Parathyroid adenoma (tissue), 2 donors: ENCODE measurements around the gene LNP1.

ENCODE experiments used
- H2AFZ ChIP-seq: fragments of 300-600 bp; sonication (generic); one replicate; pipeline ENCODE4 v1.7.0; 2017; ENCODE audit warnings: antibody characterized with exemption, mild to moderate bottlenecking
- H3K27ac ChIP-seq: fragments of 300-600 bp; sonication (generic); one replicate; pipeline ENCODE4 v1.7.0; 2017
- H3K27me3 ChIP-seq: fragments of 300-600 bp; sonication (generic); one replicate; pipeline ENCODE4 v1.7.0; 2017; ENCODE audit warnings: low read length; ENCODE audit not compliant: control insufficient read depth, insufficient read depth
- H3K36me3 ChIP-seq: fragments of 300-600 bp; sonication (generic); one replicate; pipeline ENCODE4 v1.7.0; 2017; ENCODE audit warnings: low read length; ENCODE audit not compliant: control insufficient read depth, insufficient read depth
- H3K4me1 ChIP-seq: fragments of 300-600 bp; sonication (generic); one replicate; pipeline ENCODE4 v1.7.0; 2017; ENCODE audit warnings: control low read depth
- H3K4me2 ChIP-seq: fragments of 300-600 bp; sonication (generic); one replicate; pipeline ENCODE4 v1.7.0; 2017; ENCODE audit warnings: low read length
- H3K4me3 ChIP-seq: fragments of 300-600 bp; sonication (generic); one replicate; pipeline ENCODE4 v1.7.0; 2017; ENCODE audit warnings: low read depth, low read length
- H3K79me2 ChIP-seq: fragments of 300-600 bp; sonication (generic); one replicate; pipeline ENCODE4 v1.7.0; 2017; ENCODE audit warnings: control low read depth
- H3K9ac ChIP-seq: fragments of 300-600 bp; sonication (generic); one replicate; pipeline ENCODE4 v1.7.0; 2017; ENCODE audit warnings: mild to moderate bottlenecking
- H3K9me3 ChIP-seq: fragments of 300-600 bp; sonication (generic); one replicate; pipeline ENCODE4 v1.7.0; 2017; ENCODE audit warnings: low read length; ENCODE audit not compliant: control insufficient read depth
- CTCF ChIP-seq: fragments of 300-600 bp; sonication (generic); IDR thresholded peaks from one replicate; pipeline ENCODE4 v1.7.0; 2017; ENCODE audit warnings: antibody characterized with exemption, mild to moderate bottlenecking
- donor health status: primary hyperparathyroidism.

The LNP1 gene

GRCh38 chr3:100411091-100411982 lies 10.0 kb downstream of the LNP1 start:
- H3K27ac ChIP-seq, result no peak overlapping the region
- no peak overlapping the region for H2AFZ ChIP-seq
- no peaks in the 10 kb centered on the region for H3K9me3 ChIP-seq
- no peaks in the 10 kb centered on the region for H3K27me3 ChIP-seq
- no peak overlapping the region for H3K9ac ChIP-seq
- no peak for TF ChIP-seq CTCF
- H3K36me3 ChIP-seq, result no peaks in the 10 kb centered on the region
- no peak overlapping the region for H3K4me2 ChIP-seq
- peaks cover 2% of the 10 kb centered on the region for H3K79me2 ChIP-seq
- H3K4me1 ChIP-seq, result no peaks in the 10 kb centered on the region
- no peak overlapping the region for H3K4me3 ChIP-seq

- TF ChIP-seq CTCF, result no peak
- Histone ChIP-seq H3K27ac (no peak overlapping the region), H3K36me3 (no peaks in the 10 kb centered on the region), H3K9me3 (no peaks in the 10 kb centered on the region), H3K4me3 (no peak overlapping the region), H3K79me2 (peaks cover 2% of the 10 kb centered on the region), H3K4me2 (no peak overlapping the region), H3K9ac (no peak overlapping the region), H3K4me1 (no peaks in the 10 kb centered on the region), H3K27me3 (no peaks in the 10 kb centered on the region), H2AFZ (no peak overlapping the region)
Observed at GRCh38 chr3:100412912-100413590, 11.7 kb downstream of the LNP1 start.

GRCh38 chr3:100413613-100414012 lies 12.3 kb downstream of the LNP1 start:
- H3K9me3 ChIP-seq, result no peaks in the 10 kb centered on the region
- no peak overlapping the region for H3K9ac ChIP-seq
- no peak overlapping the region for H3K4me3 ChIP-seq
- H3K27me3 ChIP-seq, result no peaks in the 10 kb centered on the region
- H3K27ac ChIP-seq, result no peak overlapping the region
- H3K4me2 ChIP-seq, result no peak overlapping the region
- H3K36me3 ChIP-seq, result no peaks in the 10 kb centered on the region
- no peak overlapping the region for H2AFZ ChIP-seq
- H3K4me1 ChIP-seq, result no peaks in the 10 kb centered on the region
- no peaks in the 10 kb centered on the region for H3K79me2 ChIP-seq
- TF ChIP-seq CTCF, result no peak

- H3K4me3 ChIP-seq, result no peak overlapping the region
- H3K27me3 ChIP-seq, result no peaks in the 10 kb centered on the region
- H3K79me2 ChIP-seq, result no peaks in the 10 kb centered on the region
- H3K9ac ChIP-seq, result no peak overlapping the region
- no peak overlapping the region for H2AFZ ChIP-seq
- no peak overlapping the region for H3K4me2 ChIP-seq
- H3K9me3 ChIP-seq, result no peaks in the 10 kb centered on the region
- no peak overlapping the region for H3K27ac ChIP-seq
- no peak for TF ChIP-seq CTCF
- no peaks in the 10 kb centered on the region for H3K36me3 ChIP-seq
- no peaks in the 10 kb centered on the region for H3K4me1 ChIP-seq
Observed at GRCh38 chr3:100416176-100416575, 14.8 kb downstream of the LNP1 start.
